Measurements from ENCODE around the gene ZNF232. TPM values are rescaled to one million over a fixed set of nuclear protein-coding genes. Genes with fewer than 3 reads are reported as not detected.

ZNF232 gene
- total RNA-seq, 1 experiment from 2014 or later, result 11.1 TPM

DNA sequence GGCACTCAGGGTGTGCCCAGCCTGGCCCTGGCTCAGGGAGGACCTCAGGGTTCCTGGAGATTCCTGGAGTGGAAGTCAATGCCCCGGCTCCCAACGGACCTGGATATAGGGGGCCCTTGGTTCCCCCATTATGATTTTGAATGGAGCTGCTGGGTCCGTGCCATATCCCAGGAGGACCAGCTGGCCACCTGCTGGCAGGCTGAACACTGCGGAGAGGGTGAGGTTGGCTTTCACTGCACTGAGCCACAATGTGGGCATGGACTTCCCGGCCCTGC is 27.7 kb upstream of the ZNF232 start:
- H3K4me3 ChIP-seq (replicated peaks in 1 of 2; ENCODE audit: low read depth in 1 of 2, low read length in 2 of 2), result no peak overlapping the region
- TF ChIP-seq SIN3A (IDR thresholded peaks at IDR 0.05; ENCODE audit: low read depth) (no peak), CBX3 (IDR thresholded peaks at IDR 0.05; ENCODE audit: low read depth) (no peak), ZFX (IDR thresholded peaks at IDR 0.05) (no peak), REST (IDR thresholded peaks at IDR 0.05; ENCODE audit: low read depth) (no peak), YY1 (IDR thresholded peaks at IDR 0.05; ENCODE audit: extremely low read depth, insufficient replicate concordance, low read depth, low read length) (no peak), ATF3 (IDR thresholded peaks at IDR 0.05) (no peak), POLR2A (IDR thresholded peaks at IDR 0.05; ENCODE audit: borderline replicate concordance, extremely low read depth, insufficient read depth, insufficient read length) (no peak), ZNF274 (IDR thresholded peaks at IDR 0.05; ENCODE audit: low read depth, low read length) (no peak), CEBPB (IDR thresholded peaks at IDR 0.05; ENCODE audit: low read depth) (no peak), JUND (IDR thresholded peaks at IDR 0.05) (no peak), FOSL1 (IDR thresholded peaks at IDR 0.05; ENCODE audit: low read depth) (no peak), SP1 (IDR thresholded peaks at IDR 0.05; ENCODE audit: low read depth) (no peak), MAX (IDR thresholded peaks at IDR 0.05) (no peak), POLR2AphosphoS5 (IDR thresholded peaks at IDR 0.05; ENCODE audit: low read depth, low read length) (no peak), EZH2phosphoT487 (IDR thresholded peaks at IDR 0.05; ENCODE audit: borderline replicate concordance) (no peak), CTCF (IDR thresholded peaks at IDR 0.05 in 2 of 3, conservative IDR thresholded peaks at IDR 0.05 in 1 of 3; ENCODE audit: borderline replicate concordance in 1 of 3, insufficient read depth in 1 of 3, low read depth in 2 of 3, low read length in 2 of 3) (no peak), EGR1 (IDR thresholded peaks at IDR 0.05; ENCODE audit: low read depth) (no peak), RAD21 (IDR thresholded peaks at IDR 0.05; ENCODE audit: low read depth) (no peak), ELF1 (IDR thresholded peaks at IDR 0.05; ENCODE audit: borderline replicate concordance, low read depth) (no peak), ZBTB33 (IDR thresholded peaks at IDR 0.05; ENCODE audit: extremely low read depth, insufficient replicate concordance, low read length) (no peak)
- no peaks in the 10 kb centered on the region for H3K27me3 ChIP-seq (ENCODE audit: insufficient read depth, low read length)
- no peak overlapping the region for H3K9ac ChIP-seq (ENCODE audit: low read length)
- ATAC-seq (no peak), DNase-seq (ENCODE audit: low read depth, low spot score) (no peak)
- no peaks in the 10 kb centered on the region for H3K36me3 ChIP-seq (ENCODE audit: control insufficient read depth in 1 of 2, insufficient read depth in 2 of 2, low read length in 2 of 2)
- H3K4me2 ChIP-seq (ENCODE audit: low read length), result no peak overlapping the region
- no peak overlapping the region for H3K27ac ChIP-seq (ENCODE audit: low read depth, low read length)
- CTCF ChIA-PET, result no interaction called here
- no peaks in the 10 kb centered on the region for H4K20me1 ChIP-seq (ENCODE audit: insufficient read depth)
- H3K9me3 ChIP-seq (ENCODE audit: control insufficient read depth in 1 of 2, insufficient read depth in 1 of 2, low read depth in 1 of 2, low read length in 2 of 2), result no peaks in the 10 kb centered on the region
- no peaks in the 10 kb centered on the region for H3K9me2 ChIP-seq (ENCODE audit: insufficient read depth)
- no peaks in the 10 kb centered on the region for H3K79me2 ChIP-seq (ENCODE audit: insufficient read depth, low read length)
- H2AFZ ChIP-seq (ENCODE audit: low read depth, low read length, poor library complexity, severe bottlenecking), result no peak overlapping the region
- H3K4me1 ChIP-seq (ENCODE audit: control insufficient read depth in 1 of 2, insufficient read depth in 2 of 2, low read length in 2 of 2), result no peaks in the 10 kb centered on the region
- POLR2A ChIA-PET, result no interaction called here
- RAD21 ChIA-PET (ENCODE audit: low non-redundant PET in 1 of 2, low total read pairs in 2 of 2, uncharacterized antibody in 2 of 2, unreplicated experiment in 2 of 2), result no interaction called here
- intact Hi-C loops (cut with micrococcal nuclease), result no loop called here
- no TSS peak for BruUV-seq (replicated peaks)

All from HCT116 (cell line).